Measurements from ENCODE around the gene PLOD1. TPM values are rescaled to one million over a fixed set of nuclear protein-coding genes. Genes with fewer than 3 reads are reported as not detected.
A peak's percentile ranks its signal among the peaks of the same experiment; 100 is the strongest.

PLOD1 gene
- total RNA-seq = 10 to 100 TPM; 73.6 to 80.2 TPM

- peak within 1 kb of the TSS; percentile 72 to 90 for H3K27ac ChIP-seq
- WGBS = under 1% methylated on average over 50 of the region's 55 CpGs
- H3K36me3 ChIP-seq = no peaks in the 10 kb centered on the region
- H3K4me1 ChIP-seq (replicated peaks) = no peaks in the 10 kb centered on the region
- H3K4me3 ChIP-seq = peak within 1 kb of the TSS; percentile 55 to 79
- H3K27me3 ChIP-seq (replicated peaks; ENCODE audit: insufficient read depth) = no peaks in the 10 kb centered on the region
- TF ChIP-seq POLR2A (IDR thresholded peaks at IDR 0.05) (peak; percentile 81), POLR2AphosphoS5 (IDR thresholded peaks at IDR 0.05) (peak; percentile 59)
- TF ChIP-seq, protein P1, sequence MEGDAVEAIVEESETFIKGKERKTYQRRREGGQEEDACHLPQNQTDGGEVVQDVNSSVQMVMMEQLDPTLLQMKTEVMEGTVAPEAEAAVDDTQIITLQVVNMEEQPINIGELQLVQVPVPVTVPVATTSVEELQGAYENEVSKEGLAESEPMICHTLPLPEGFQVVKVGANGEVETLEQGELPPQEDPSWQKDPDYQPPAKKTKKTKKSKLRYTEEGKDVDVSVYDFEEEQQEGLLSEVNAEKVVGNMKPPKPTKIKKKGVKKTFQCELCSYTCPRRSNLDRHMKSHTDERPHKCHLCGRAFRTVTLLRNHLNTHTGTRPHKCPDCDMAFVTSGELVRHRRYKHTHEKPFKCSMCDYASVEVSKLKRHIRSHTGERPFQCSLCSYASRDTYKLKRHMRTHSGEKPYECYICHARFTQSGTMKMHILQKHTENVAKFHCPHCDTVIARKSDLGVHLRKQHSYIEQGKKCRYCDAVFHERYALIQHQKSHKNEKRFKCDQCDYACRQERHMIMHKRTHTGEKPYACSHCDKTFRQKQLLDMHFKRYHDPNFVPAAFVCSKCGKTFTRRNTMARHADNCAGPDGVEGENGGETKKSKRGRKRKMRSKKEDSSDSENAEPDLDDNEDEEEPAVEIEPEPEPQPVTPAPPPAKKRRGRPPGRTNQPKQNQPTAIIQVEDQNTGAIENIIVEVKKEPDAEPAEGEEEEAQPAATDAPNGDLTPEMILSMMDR (IDR thresholded peaks at IDR 0.05) = peak in 1 of 4 experiments; percentile 16
- no peaks in the 10 kb centered on the region for H3K9me3 ChIP-seq
- intact Hi-C loops (cut with DNase I) = loop anchor here (5.0 kb wide), 1 partner anchor 43 kb away; no protein-coding TSS in a partner anchor
- peak; percentile 78 for DNase-seq (ENCODE audit: low spot score)
These were observed at the start of gene PLOD1 for GRCh38 chr1:11934302-11935056. Gene PLOD1 (plus strand): TSS chr1:11934717. CDS start chr1:11934780, 63 bp downstream.

- TF ChIP-seq POLR2A (IDR thresholded peaks at IDR 0.05) (no peak), POLR2AphosphoS5 (IDR thresholded peaks at IDR 0.05) (no peak)
- TF ChIP-seq, protein P1 (IDR thresholded peaks at IDR 0.05) = no peak
- no peaks in the 10 kb centered on the region for H3K36me3 ChIP-seq
- WGBS = 56% methylated on average over 6 of the region's 6 CpGs
- no peaks in the 10 kb centered on the region for H3K9me3 ChIP-seq
- no peaks in the 10 kb centered on the region for H3K27me3 ChIP-seq (replicated peaks; ENCODE audit: insufficient read depth)
- H3K4me3 ChIP-seq = no peak overlapping the region
- DNase-seq (ENCODE audit: low spot score) = no peak
- no peak overlapping the region for H3K27ac ChIP-seq
- intact Hi-C loops (cut with DNase I) = no loop called here
- no peaks in the 10 kb centered on the region for H3K4me1 ChIP-seq (replicated peaks)
These were observed 48.6 kb upstream of the PLOD1 start for GRCh38 chr1:11885916-11886315.

DNA sequence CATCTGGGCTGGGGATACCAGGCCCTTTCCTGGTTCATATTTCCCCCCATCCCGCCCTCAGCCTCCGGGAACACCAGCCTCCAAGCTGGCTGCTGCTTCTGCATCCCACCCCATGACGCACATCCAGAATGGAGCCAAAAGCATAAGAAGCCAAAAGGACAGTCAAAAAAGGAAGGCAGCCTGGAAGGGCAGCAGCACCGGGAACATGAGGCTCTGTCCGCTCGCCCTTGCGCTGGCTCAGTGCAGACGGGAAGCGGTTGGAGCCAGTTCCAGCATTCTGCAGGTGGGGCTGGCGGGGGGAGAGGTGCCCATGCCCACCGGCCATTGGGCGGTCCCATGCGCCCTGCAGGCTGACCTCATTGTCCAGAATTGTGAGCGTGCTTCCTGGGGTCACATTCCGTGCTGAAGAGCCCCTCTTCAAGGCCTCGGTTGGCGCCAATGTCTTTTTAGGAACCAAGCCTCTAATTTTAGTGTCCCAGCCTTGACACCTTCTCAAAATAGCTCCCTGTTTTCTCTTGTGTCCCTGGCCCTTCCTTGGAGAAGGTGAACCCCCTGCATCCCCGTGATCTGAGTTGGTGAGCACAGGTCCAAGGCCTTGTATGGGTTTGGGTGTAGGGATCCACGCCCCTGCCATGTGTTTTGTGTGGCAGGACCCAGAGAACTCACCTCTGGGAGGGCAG lies 47.4 kb upstream of the PLOD1 start:
- Histone ChIP-seq H3K36me3 (no peaks in the 10 kb centered on the region), H3K4me1 (replicated peaks) (no peaks in the 10 kb centered on the region), H3K9me3 (no peaks in the 10 kb centered on the region), H3K4me3 (no peak overlapping the region), H3K27ac (no peak overlapping the region), H3K27me3 (replicated peaks; ENCODE audit: insufficient read depth) (no peaks in the 10 kb centered on the region)
- WGBS = 77% methylated on average over 19 of the region's 19 CpGs
- DNase-seq (ENCODE audit: low spot score) = no peak
- intact Hi-C loops (cut with DNase I) = no loop called here
- TF ChIP-seq POLR2A (IDR thresholded peaks at IDR 0.05) = no peak
- TF ChIP-seq, protein P1 (IDR thresholded peaks at IDR 0.05) = no peak
- no peak for TF ChIP-seq POLR2AphosphoS5 (IDR thresholded peaks at IDR 0.05)

- TF ChIP-seq, protein P1 (IDR thresholded peaks at IDR 0.05) = no peak
- TF ChIP-seq POLR2A (IDR thresholded peaks at IDR 0.05) = no peak
- no peak for TF ChIP-seq POLR2AphosphoS5 (IDR thresholded peaks at IDR 0.05)
- no peak overlapping the region for H3K4me3 ChIP-seq
These were observed 46.9 kb upstream of the PLOD1 start for GRCh38 chr1:11887666-11888007.

More at GRCh38 chr1:11887666-11888007, 46.9 kb upstream of the PLOD1 start:
- Histone ChIP-seq H3K27me3 (replicated peaks; ENCODE audit: insufficient read depth) (no peaks in the 10 kb centered on the region), H3K36me3 (no peaks in the 10 kb centered on the region), H3K9me3 (no peaks in the 10 kb centered on the region), H3K27ac (no peak overlapping the region), H3K4me1 (replicated peaks) (no peaks in the 10 kb centered on the region)
- intact Hi-C loops (cut with DNase I) = no loop called here
- DNase-seq (ENCODE audit: low spot score) = no peak
- WGBS = 75% methylated on average over 7 of the region's 7 CpGs
